ENCODE results near the gene KLHDC10. TPM values are rescaled to one million over a fixed set of nuclear protein-coding genes. Genes with fewer than 3 reads are reported as not detected.

KLHDC10 gene
- total and polyA plus RNA-seq, 2 of the 13 experiments (the other 11 are each of a cell fraction or from before 2014, with no cell fraction given): 11.9 to 21.6 TPM

DNA sequence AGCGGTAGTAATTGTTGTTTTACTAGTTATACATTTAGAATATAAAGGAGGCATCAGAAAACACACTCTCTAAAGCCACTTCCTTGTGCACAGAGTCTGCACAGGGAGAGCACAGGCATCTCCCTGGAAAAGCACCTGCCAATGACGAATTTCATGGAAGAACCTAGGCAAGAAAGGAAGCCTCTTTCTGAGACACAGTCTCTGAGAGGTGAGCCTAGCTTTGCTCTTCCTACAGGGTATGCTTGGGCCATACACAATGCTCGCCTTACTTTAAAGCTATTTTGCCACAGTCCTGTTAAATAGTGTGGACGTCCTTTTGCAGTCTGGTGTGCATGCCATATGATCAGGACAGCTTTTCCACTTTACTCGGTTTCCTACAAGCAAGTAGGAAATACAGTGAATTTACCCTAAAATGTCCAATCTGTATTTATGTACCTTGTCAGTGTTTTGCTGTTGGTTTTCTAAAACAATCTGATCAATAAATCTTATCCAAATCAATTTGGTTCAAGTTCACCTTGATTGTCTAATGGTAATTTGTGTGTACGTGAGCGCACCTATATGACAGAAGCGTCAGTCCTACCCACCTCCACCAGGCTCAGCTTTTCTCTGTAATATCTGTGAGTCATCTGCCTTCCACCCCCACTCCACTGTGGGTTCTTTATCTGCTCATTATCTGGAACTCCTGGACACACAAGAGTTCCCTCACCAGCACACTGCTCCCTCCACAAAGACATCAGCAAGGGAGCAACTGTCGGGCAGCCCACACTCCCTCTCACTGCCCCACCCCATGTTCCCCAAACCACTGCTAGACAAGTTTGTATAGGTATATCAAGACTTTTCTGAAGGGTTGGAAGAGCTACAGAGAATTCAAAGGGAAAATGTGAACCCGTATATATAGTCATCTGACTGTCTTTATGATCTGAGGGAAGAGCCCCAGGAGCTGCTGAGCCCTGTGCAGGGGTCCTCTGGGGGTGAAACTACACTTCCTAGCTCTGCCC lies 65.2 kb downstream of the KLHDC10 start:
- Histone ChIP-seq H4K20me1 (ENCODE audit: insufficient read depth, low read length) (no peaks in the 10 kb centered on the region), H3K4me3 (replicated peaks in 1 of 3; ENCODE audit: insufficient read depth in 1 of 3, low read depth in 2 of 3, low read length in 3 of 3) (no peak overlapping the region), H3K79me2 (ENCODE audit: insufficient read depth, low read length) (no peaks in the 10 kb centered on the region), H3K9ac (ENCODE audit: insufficient read depth, low read depth, low read length) (no peak overlapping the region), H3K36me3 (replicated peaks in 1 of 2; ENCODE audit: control insufficient read depth in 1 of 2, insufficient read depth in 2 of 2, low read length in 2 of 2) (peaks cover 2 to 29% of the 10 kb centered on the region in 2 experiments; a peak in 2 of 5 replicates), H2AFZ (ENCODE audit: low read length) (no peak overlapping the region), H3K27me3 (ENCODE audit: control insufficient read depth in 1 of 2, insufficient read depth in 2 of 2, low read length in 2 of 2) (no peaks in the 10 kb centered on the region), H3K9me3 (ENCODE audit: low read length) (no peaks in the 10 kb centered on the region), H3K4me1 (ENCODE audit: insufficient read depth, low read length) (no peaks in the 10 kb centered on the region), H3K27ac (ENCODE audit: extremely low read length, insufficient read depth, low read length) (no peak overlapping the region), H3K4me2 (ENCODE audit: low read depth, low read length) (no peak overlapping the region)
- ChIA-PET CTCF (ENCODE audit: low intra/inter-chr PET ratio, low total read pairs) (no interaction called here), POLR2A (interaction anchor here (0.9 kb wide), 1 partner anchor 70 kb away, joined by 3 read pairs; the partner anchor contains the start of gene TMEM209)
- BruUV-seq (replicated peaks): no TSS peak
- no peak for ATAC-seq
- 96% methylated on average over 10 of the region's 10 CpGs for whole genome bisulfite sequencing (ENCODE audit: low lambda C conversion rate)
- intact Hi-C loops (cut with micrococcal nuclease; ENCODE audit: unreplicated experiment): no loop called here
- in situ Hi-C loops (cut with HindIII; ENCODE audit: extremely low pct_ligation_motif_present, low pct_unique_long_range_greater_than_20kb): no loop called here
- DNase-seq (ENCODE audit: low spot score): no peak
- FAIRE-seq: no peak
- no peak for TF ChIP-seq ZNF883 (CRISPR knock-in tag; IDR thresholded peaks at IDR 0.05; ENCODE audit: not compliant biosample characterization)
- TF ChIP-seq, protein P1, sequence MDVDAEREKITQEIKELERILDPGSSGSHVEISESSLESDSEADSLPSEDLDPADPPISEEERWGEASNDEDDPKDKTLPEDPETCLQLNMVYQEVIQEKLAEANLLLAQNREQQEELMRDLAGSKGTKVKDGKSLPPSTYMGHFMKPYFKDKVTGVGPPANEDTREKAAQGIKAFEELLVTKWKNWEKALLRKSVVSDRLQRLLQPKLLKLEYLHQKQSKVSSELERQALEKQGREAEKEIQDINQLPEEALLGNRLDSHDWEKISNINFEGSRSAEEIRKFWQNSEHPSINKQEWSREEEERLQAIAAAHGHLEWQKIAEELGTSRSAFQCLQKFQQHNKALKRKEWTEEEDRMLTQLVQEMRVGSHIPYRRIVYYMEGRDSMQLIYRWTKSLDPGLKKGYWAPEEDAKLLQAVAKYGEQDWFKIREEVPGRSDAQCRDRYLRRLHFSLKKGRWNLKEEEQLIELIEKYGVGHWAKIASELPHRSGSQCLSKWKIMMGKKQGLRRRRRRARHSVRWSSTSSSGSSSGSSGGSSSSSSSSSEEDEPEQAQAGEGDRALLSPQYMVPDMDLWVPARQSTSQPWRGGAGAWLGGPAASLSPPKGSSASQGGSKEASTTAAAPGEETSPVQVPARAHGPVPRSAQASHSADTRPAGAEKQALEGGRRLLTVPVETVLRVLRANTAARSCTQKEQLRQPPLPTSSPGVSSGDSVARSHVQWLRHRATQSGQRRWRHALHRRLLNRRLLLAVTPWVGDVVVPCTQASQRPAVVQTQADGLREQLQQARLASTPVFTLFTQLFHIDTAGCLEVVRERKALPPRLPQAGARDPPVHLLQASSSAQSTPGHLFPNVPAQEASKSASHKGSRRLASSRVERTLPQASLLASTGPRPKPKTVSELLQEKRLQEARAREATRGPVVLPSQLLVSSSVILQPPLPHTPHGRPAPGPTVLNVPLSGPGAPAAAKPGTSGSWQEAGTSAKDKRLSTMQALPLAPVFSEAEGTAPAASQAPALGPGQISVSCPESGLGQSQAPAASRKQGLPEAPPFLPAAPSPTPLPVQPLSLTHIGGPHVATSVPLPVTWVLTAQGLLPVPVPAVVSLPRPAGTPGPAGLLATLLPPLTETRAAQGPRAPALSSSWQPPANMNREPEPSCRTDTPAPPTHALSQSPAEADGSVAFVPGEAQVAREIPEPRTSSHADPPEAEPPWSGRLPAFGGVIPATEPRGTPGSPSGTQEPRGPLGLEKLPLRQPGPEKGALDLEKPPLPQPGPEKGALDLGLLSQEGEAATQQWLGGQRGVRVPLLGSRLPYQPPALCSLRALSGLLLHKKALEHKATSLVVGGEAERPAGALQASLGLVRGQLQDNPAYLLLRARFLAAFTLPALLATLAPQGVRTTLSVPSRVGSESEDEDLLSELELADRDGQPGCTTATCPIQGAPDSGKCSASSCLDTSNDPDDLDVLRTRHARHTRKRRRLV (CRISPR knock-in tag; IDR thresholded peaks at IDR 0.05): no peak
- TF ChIP-seq ZC3H13 (CRISPR knock-in tag; IDR thresholded peaks at IDR 0.05): no peak
- no peak for TF ChIP-seq ZNF777 (CRISPR knock-in tag; IDR thresholded peaks at IDR 0.05)
- TF ChIP-seq, protein P2, sequence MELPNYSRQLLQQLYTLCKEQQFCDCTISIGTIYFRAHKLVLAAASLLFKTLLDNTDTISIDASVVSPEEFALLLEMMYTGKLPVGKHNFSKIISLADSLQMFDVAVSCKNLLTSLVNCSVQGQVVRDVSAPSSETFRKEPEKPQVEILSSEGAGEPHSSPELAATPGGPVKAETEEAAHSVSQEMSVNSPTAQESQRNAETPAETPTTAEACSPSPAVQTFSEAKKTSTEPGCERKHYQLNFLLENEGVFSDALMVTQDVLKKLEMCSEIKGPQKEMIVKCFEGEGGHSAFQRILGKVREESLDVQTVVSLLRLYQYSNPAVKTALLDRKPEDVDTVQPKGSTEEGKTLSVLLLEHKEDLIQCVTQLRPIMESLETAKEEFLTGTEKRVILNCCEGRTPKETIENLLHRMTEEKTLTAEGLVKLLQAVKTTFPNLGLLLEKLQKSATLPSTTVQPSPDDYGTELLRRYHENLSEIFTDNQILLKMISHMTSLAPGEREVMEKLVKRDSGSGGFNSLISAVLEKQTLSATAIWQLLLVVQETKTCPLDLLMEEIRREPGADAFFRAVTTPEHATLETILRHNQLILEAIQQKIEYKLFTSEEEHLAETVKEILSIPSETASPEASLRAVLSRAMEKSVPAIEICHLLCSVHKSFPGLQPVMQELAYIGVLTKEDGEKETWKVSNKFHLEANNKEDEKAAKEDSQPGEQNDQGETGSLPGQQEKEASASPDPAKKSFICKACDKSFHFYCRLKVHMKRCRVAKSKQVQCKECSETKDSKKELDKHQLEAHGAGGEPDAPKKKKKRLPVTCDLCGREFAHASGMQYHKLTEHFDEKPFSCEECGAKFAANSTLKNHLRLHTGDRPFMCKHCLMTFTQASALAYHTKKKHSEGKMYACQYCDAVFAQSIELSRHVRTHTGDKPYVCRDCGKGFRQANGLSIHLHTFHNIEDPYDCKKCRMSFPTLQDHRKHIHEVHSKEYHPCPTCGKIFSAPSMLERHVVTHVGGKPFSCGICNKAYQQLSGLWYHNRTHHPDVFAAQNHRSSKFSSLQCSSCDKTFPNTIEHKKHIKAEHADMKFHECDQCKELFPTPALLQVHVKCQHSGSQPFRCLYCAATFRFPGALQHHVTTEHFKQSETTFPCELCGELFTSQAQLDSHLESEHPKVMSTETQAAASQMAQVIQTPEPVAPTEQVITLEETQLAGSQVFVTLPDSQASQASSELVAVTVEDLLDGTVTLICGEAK (IDR thresholded peaks at IDR 0.05): no peak
- TF ChIP-seq, protein P2 (CRISPR knock-in tag; IDR thresholded peaks at IDR 0.05): no peak
- no peak for TF ChIP-seq NAIF1 (CRISPR knock-in tag; IDR thresholded peaks at IDR 0.05; ENCODE audit: borderline replicate concordance)
- TF ChIP-seq ZNF567 (CRISPR knock-in tag; IDR thresholded peaks at IDR 0.05; ENCODE audit: borderline replicate concordance): no peak
